RWPE2 (cell line): ENCODE results near the gene IQUB.

Source experiments
- ATAC-seq: fragments of 200-7000 bp; cut with Tn5 transposase; 3 replicates; pipeline ENCODE4 v1.9.1; 2021; ENCODE audit warnings: low read depth
- DNase-seq: peaks from one replicate; pipeline ENCODE4 v3.0.0-alpha.2; 2020; ENCODE audit warnings: low spot score
- H3K27ac ChIP-seq: fragments of 450-650 bp; 2 replicates; pipeline ENCODE4 v1.5.1; 2017; ENCODE audit warnings: mild to moderate bottlenecking; ENCODE audit not compliant: poor library complexity, severe bottlenecking
- H3K27me3 ChIP-seq: fragments of 250-450 bp; sonication (Bioruptor Pico); 2 replicates; pipeline ENCODE4 v1.5.1; 2021; ENCODE audit warnings: mild to moderate bottlenecking, moderate library complexity; ENCODE audit not compliant: insufficient read depth, poor library complexity, severe bottlenecking
- H3K36me3 ChIP-seq: fragments of 250-450 bp; sonication (Bioruptor Pico); 2 replicates; pipeline ENCODE4 v1.5.1; 2020; ENCODE audit warnings: low read depth, mild to moderate bottlenecking, moderate library complexity
- H3K4me1 ChIP-seq: fragments of 250-450 bp; sonication (Bioruptor Pico); 2 replicates; pipeline ENCODE4 v1.5.1; 2021; ENCODE audit warnings: mild to moderate bottlenecking, moderate library complexity; ENCODE audit not compliant: insufficient read depth, poor library complexity, severe bottlenecking
- H3K4me3 ChIP-seq: fragments of 250-450 bp; sonication (Bioruptor Pico); 2 replicates; pipeline ENCODE4 v1.5.1; 2021; ENCODE audit warnings: mild to moderate bottlenecking, moderate library complexity; ENCODE audit not compliant: severe bottlenecking
- H3K9me3 ChIP-seq: fragments of 250-450 bp; sonication (Bioruptor Pico); 2 replicates; pipeline ENCODE4 v1.5.1; 2021; ENCODE audit warnings: mild to moderate bottlenecking, moderate library complexity; ENCODE audit not compliant: severe bottlenecking
- CTCF ChIP-seq: fragments of 450-650 bp; IDR thresholded peaks from one replicate; pipeline ENCODE4 v1.5.1; 2017; ENCODE audit warnings: mild to moderate bottlenecking, moderate library complexity; ENCODE audit not compliant: poor library complexity, severe bottlenecking

Gene IQUB

DNA sequence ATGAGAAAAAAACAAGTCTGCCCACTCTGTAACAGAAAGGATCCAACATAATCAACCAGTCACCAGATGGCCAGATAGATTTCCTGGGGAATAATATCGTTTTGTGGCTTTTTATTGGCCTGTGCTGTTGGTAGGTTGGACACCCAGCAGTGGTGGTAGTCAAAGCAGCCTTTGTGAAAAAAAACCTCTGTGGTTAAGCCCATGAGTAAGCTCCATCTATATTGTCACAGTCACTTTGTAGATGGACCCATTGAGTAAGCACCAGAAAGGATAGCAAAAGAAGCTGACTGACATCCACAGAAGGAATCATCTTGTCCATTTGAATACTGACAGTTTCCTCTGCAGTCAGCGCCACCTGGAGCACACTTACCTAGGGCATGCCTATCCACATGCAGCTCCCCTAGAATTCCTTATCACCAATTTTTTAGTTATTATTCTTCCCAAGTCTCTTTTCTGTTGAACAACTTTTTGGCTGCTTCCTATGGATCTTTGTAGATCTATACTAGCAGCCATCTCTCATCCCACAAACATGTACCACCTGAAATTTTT, 96.9 kb downstream of the IQUB start:
- TF ChIP-seq CTCF: no peak
- Histone ChIP-seq H3K36me3 (no peaks in the 10 kb centered on the region), H3K4me1 (no peaks in the 10 kb centered on the region), H3K27me3 (no peaks in the 10 kb centered on the region), H3K4me3 (no peak overlapping the region), H3K27ac (no peak overlapping the region), H3K9me3 (no peaks in the 10 kb centered on the region)
- DNase-seq (no peak), ATAC-seq (no peak)

DNA sequence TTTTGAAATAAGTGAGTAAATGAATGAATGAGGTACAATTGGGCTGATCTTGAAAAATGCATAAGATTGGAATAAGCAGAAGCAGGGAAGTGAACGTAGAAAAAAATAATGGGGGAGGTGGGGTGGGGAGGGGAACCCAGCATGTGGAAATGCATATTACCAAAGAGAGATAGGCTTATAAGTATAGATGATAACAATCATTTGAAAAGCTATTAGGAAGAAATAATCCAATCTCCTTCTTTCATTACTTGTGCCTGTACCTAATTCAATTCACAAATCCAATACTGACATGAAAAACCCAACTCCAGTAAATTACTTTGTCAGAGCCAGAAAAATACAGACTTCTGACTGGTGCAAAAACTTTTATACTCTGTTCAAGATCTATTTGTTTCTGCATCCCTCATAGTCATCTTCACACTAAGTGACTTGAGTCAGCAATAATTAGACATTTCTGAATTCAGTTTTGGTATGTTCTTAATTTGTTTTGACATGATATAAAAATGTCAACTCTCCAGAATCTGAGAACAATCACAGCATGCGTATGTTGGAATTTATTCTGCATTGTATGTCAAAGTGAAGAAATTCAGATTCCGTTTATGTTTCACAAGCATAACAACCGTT, 99.2 kb downstream of the IQUB start:
- H3K27me3 ChIP-seq: no peaks in the 10 kb centered on the region
- ATAC-seq (no peak), DNase-seq (no peak)
- no peaks in the 10 kb centered on the region for H3K9me3 ChIP-seq
- H3K36me3 ChIP-seq: no peaks in the 10 kb centered on the region
- no peak overlapping the region for H3K27ac ChIP-seq
- no peak overlapping the region for H3K4me3 ChIP-seq
- TF ChIP-seq CTCF: no peak
- no peaks in the 10 kb centered on the region for H3K4me1 ChIP-seq

- TF ChIP-seq CTCF: no peak
- no peak overlapping the region for H3K4me3 ChIP-seq
- no peaks in the 10 kb centered on the region for H3K36me3 ChIP-seq
- ATAC-seq: no peak
- no peaks in the 10 kb centered on the region for H3K9me3 ChIP-seq
- H3K4me1 ChIP-seq: no peaks in the 10 kb centered on the region
- H3K27ac ChIP-seq: no peak overlapping the region
- H3K27me3 ChIP-seq: no peaks in the 10 kb centered on the region
- DNase-seq: no peak
Observed at GRCh38 chr7:123433665-123434064, 100.7 kb downstream of the IQUB start.

- no peaks in the 10 kb centered on the region for H3K4me1 ChIP-seq
- H3K4me3 ChIP-seq: no peak overlapping the region
- H3K36me3 ChIP-seq: no peaks in the 10 kb centered on the region
- TF ChIP-seq CTCF: no peak
- no peaks in the 10 kb centered on the region for H3K27me3 ChIP-seq
- no peaks in the 10 kb centered on the region for H3K9me3 ChIP-seq
- ATAC-seq (peak; percentile 85), DNase-seq (no peak)
- no peak overlapping the region for H3K27ac ChIP-seq
Observed at GRCh38 chr7:123432601-123433000, 101.8 kb downstream of the IQUB start.

DNA sequence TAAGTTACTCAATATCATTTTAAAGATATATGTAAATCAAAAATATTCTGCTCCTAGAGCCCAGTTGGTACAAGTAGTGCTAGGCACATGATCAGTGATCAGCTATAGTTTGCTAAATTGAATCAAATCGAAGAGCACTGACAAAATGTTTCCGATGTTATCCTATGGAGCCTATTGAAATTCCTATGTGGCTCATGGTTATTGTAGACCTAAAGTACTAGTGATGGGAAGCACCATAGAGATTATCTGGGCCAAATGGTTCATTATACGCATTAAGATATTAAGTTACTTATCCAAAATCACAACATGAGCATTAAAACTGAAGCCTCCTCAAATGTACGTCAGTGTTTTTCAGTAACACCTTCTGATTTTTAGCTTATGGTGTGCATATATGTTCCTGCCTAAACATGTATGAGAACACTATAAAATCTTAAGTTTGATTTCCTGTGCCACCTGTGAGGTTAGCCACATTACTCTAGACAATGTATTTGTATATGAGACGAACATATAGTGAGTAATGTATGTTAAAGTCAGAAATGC, 103.2 kb downstream of the IQUB start:
- no peaks in the 10 kb centered on the region for H3K4me1 ChIP-seq
- no peak for TF ChIP-seq CTCF
- H3K27me3 ChIP-seq: no peaks in the 10 kb centered on the region
- no peaks in the 10 kb centered on the region for H3K9me3 ChIP-seq
- ATAC-seq: no peak
- H3K4me3 ChIP-seq: no peak overlapping the region
- no peak overlapping the region for H3K27ac ChIP-seq
- no peaks in the 10 kb centered on the region for H3K36me3 ChIP-seq
- DNase-seq: no peak
